GM21737 (cell line): ENCODE measurements around the gene AMFR.

ENCODE experiments used
- ATAC-seq: cut with Tn5 transposase; IDR thresholded peaks from one replicate; pipeline ENCODE4 v1.9.1; 2021; ENCODE audit warnings: mild to moderate bottlenecking, moderate library complexity; ENCODE audit not compliant: unreplicated experiment

AMFR gene

GRCh38 chr16:56315955-56316354 is 109.4 kb downstream of the AMFR start:
- no peak for ATAC-seq

GRCh38 chr16:56314244-56314850 is 111.0 kb downstream of the AMFR start:
- ATAC-seq: no peak

GRCh38 chr16:56312556-56312955 is 112.8 kb downstream of the AMFR start:
- no peak for ATAC-seq

- ATAC-seq: no peak
Measured at GRCh38 chr16:56312028-56312300, 113.4 kb downstream of the AMFR start.
